ENCODE measurements around the gene SAA2.
"Not testable (repeated sequence)": the region's sequence is repeated elsewhere in the genome, so short reads cannot be mapped to it uniquely, and the experiment has no call there.

SAA2 gene

DNA sequence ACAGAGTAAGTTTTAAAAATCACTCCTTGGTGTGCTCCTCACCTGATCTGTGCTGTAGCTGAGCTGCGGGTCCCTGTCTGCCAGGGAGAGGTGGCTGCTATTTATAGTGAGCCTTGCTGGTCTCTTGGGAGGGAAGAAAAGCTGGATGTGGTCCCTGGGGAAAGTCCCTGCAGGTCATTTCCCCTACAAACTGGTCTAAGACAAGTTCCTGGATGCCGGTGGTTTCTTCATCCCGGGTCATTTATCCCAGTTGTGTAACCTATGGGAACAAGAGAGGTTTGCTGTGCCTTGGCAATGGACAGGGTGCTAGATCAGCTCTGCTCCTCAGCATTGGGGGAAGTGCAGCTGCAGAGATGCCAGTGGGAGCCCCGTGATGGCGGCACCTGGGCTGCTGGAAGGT lies at the start of gene SAA2:
Gene SAA2, minus strand, starts transcription at position 108 of the 400 bp plus-strand sequence. CDS start 657 bp downstream, outside the sequence.
- FAIRE-seq: no peak

DNA sequence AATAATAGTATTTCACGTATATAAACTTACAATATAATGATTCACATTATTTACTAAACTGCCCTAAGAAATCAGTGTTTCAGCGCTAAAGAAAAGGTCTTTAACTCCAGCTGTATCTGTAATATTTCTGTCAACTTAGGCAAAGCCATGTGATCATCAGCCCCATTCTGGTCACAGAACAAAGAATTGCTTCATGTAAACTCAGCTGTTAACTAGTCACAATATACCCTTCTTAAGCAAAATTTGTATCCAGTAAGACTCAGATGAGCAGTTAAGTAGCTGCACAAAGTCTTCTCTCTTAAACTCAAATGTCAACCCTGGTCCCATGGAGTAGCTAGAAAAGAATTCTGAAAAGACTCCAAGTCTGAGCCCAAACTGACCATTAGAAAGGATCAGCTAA lies 46.8 kb upstream of the SAA2 start:
- no peak for FAIRE-seq

DNA sequence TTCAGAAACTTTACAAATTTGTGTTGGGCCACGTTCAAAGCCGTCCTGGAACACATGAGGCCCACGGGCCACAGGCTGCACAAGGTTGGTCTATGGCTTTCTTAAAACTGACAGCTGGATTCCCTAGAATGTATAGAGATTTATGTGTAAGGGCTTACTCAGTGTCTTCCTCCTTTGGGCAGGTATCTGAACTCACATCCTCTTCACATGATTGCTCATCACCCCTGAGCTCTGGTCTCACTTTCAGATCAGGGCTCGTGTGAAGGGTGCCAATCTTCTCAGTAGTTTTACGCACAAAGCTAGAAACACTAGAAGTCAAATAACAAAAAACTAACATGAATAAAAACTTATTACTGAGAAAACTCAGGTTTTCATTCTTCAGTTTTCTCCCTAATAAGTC lies 46.4 kb upstream of the SAA2 start:
- FAIRE-seq: no peak

DNA sequence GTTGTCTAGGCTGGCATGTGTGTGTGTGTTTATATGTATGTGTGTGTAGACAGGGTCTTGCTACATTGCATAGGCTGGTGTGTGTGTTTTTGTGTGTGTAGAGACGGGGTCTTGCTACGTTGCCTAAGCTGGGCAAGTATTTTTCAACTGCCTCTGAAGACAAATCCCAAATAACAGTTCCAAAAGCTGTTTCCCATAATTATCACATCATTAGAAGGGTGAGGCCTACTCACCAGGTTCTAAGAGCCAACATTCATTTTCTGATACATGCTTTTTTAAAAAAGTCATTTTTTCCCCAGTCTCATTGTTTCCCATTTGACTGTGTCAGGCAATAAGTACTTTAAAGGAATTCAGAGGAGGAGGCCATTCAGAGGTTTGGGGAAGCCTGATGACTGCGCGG lies 40.4 kb upstream of the SAA2 start:
- FAIRE-seq: no peak

DNA sequence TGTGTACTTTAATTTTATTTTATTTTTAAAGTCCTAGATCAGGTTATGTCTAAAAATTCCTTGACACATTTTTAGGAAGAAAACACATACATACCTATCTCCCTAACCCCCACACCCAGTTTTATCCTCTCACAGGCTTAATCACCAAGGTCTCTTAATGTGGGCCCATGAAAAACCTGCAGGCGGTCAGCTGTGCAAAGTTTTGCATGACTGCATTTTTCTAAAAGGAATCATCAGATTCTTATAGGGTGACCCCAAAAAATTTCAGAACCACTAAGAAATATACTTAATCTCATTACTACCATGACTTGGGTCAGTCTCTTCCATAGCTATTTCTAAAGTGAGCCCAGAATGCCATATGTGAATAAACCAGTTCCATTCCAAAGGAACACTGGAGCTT lies 37.4 kb upstream of the SAA2 start:
- FAIRE-seq: no peak

DNA sequence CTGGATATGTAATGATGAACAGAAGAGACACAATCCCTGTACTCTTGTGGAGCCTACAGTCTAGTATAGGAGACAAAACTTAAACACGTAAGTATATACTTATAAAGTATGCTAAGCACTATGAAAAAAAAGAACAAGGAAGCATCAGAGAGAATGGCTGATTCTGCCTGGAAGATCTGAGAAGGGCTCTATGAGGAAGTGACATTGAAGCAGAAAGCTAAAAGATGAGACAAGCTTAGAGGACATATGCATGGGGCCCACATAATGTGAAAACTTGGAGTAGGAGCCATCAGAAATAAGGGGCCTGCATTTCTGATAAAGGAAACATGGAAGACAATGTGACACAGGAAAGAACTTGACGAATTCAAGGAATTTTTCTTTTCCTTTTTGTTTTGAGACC lies 34.2 kb upstream of the SAA2 start:
- no peak for FAIRE-seq

DNA sequence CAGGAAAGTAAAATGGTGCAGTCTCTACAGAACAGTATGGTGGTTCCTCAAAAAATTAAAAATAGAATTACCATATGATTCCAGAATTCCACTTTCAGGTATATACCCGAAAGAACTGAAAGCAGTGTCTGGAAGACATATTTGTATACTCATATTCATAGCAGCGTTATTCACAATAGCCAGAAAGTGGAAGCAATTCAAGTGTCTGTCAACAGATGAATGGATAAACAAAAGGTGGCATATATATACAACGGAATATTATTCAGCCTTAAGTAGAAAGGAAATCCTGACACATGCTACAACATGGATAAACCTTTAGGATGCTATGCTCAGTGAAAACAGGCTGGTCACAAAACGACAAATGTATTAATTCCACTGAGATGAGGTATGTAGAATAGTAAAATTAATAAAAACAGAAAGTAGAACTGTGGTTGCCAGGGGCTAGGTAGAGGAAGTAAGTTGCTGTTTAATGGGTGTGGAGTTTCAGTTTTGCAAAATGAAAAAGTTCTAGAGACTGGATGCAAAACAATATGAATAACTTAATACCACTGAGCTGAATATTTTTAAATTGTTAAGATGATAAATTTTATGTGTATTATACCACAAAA lies 32.1 kb upstream of the SAA2 start:
- FAIRE-seq: no peak

DNA sequence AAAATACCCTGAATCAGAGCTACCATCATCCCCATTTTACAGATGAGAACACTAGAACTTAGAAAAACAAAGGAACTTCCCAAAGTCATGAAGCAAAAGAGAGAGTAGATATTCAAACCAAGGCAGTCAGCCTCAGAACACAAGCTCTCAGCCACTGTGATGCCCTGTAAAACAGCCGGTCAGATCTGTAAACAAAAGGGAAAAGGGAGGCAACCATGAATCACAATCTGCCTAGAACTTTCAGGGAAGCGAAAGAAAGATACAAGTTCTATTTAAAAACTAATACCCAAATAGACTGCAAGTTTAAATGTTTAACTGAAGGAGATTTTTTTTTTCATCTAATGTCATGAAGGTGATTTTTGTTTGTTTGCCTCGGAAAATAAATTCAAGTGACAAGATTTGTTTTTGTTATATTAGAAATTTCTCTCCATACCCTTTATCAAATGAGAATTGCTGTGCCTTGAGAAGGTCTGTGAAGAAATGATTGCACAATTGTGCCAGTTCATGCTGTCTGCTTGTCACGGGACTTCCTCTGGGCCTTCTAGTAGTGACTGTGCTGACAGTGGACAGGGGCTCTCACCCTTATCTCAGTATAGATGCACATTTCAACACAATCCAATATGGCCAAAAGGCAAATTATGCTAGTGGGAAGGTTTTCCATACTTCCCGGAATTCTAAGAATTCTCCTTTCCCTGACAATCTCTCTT lies 29.2 kb upstream of the SAA2 start:
- FAIRE-seq: no peak

DNA sequence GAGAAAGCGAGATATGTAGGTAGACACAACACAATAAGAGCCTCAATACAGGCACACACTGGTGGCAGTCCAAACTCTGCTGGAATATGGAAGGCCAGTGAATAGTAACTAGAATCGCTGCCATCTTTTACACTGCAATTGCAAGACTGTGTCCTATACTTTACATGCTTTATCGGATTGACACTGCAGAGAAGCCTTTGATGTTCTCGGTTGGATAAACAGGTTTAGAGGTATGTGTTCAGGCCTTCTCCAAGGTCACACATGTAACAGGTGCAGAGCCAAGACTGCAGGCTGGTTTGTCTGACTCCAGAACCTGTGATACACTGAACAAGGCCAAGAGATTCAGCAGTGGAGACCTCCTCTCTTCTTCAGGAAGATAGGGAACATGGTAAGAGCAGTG lies 22.7 kb upstream of the SAA2 start:
- no peak for FAIRE-seq

DNA sequence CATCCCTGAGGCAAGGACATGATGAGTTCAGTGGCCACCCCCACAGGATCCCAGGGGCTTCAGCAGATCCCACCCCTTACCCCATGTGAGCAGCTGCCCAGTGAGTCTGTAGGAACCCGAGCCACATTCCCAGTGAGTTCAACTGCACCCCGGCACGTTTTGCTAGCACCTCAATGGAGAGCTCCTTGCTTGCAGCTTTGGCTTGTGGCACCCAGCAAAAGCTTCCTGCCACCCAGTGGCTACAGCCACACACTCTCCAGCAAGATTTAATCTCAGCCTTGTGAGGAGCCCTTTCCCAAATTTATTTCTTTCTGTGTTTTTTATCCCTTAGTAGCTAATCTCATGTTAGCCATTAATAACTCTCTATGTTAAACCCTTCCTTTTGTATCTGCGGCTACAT lies 21.6 kb upstream of the SAA2 start:
- no peak for FAIRE-seq

DNA sequence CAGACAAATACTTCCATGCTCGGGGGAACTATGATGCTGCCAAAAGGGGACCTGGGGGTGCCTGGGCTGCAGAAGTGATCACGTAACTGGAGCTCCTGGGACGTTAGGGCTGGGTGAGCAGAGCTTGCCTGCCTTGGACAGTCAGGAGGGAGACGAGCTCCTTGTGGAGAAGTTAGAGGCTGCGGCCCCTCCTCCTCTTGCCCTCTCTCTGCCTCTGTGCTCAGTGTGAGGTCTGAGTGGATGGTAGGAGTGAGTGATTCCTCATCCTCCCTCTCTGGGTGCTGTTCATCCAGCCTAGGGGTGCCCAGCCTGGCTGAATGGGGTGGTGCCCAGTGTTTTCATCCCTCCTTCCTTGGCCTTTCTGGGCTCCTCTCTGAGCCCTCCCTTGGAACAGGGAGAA lies 20.8 kb upstream of the SAA2 start:
- FAIRE-seq: not testable (repeated sequence)

DNA sequence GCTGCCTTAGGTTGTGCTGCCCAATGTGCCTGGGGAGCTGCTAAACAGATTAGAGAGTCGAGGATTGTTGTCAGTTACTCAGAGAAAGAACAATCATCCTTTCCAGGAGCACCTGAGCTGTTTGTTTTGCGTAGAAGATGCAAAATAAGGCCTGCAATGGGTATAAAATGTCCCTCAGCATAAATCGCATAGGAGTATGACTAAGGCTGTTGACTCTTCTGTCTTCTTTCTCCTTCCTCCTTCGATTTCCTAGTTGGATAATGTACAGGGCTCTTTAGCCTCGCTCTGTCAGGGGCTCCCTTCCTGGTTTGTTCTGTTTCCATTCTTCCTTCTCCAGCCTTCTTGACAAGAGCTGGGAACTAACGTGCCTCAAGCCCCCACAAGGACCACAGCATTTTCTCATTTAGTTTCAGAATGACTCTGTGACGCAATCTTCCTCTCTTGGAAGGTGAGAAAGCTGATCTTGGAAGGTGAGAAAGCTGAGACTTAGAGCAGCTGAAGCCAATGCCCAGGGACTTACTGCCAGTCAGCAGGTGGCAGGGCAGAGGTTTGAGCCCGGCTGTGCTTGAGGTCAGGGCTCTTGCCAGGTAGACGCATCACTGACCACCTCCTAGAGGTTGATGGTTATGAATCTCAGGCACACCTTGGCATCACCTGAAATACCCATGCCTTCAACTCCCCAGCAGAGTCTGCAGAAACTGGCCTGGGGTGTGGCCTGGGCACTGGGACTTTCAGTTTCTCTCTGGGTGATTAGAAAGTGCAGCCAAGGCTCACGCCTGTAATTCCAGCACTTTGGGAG lies 19.1 kb upstream of the SAA2 start:
- FAIRE-seq: not testable (repeated sequence)

DNA sequence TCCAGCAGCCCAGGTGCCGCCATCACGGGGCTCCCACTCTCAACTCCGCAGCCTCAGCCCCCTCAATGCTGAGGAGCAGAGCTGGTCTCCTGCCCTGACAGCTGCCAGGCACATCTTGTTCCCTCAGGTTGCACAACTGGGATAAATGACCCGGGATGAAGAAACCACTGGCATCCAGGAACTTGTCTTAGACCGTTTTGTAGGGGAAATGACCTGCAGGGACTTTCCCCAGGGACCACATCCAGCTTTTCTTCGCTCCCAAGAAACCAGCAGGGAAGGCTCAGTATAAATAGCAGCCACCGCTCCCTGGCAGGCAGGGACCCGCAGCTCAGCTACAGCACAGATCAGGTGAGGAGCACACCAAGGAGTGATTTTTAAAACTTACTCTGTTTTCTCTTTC lies 17.5 kb upstream of the SAA2 start, which contains the start of gene SAA1:
Gene SAA1, plus strand, starts transcription at position 316 of the 400 bp plus-strand sequence. CDS start 624 bp downstream, outside the sequence.
- FAIRE-seq: no peak

DNA sequence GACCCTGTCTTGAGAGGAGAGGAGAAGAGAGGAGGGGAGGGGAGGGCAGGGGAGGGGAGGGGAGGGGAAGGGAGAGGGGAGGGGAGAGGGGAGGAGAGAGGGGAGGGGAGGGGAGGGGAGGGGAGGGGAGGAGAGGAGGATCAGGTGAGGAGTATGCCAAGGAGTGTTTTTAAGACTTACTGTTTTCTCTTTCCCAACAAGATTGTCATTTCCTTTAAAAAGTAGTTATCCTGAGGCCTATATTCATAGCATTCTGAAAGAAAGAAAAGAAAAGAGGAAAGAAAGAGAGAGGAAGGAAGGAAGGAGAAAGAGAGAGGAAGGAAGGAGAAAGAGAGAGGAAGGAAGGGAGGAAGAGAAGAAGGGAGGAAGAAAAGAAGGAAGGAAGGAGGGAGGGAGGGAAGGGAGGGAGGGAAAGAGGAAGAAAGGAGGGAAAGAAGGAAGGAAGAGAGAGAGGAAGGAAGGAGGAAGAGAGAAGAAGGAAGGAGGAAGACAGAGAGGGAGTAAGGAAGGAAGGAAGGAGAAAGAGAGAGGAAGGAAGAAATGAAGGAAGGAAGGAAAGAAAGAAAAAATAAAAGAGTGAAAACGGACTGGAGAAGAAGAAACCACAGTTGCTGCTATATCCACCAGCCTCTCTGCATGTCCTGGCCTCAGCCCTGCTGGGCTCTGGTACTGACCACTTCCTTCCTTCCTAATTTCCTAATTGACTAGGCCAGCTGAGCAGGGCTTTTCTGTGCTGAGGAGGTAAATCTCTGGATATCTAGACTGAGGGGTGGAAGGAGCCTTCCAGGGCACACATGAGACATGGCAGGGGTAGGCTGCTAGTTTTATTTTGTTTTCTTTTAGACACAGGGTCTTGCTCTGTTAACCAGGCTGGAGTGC lies 16.4 kb upstream of the SAA2 start:
- FAIRE-seq: no peak

DNA sequence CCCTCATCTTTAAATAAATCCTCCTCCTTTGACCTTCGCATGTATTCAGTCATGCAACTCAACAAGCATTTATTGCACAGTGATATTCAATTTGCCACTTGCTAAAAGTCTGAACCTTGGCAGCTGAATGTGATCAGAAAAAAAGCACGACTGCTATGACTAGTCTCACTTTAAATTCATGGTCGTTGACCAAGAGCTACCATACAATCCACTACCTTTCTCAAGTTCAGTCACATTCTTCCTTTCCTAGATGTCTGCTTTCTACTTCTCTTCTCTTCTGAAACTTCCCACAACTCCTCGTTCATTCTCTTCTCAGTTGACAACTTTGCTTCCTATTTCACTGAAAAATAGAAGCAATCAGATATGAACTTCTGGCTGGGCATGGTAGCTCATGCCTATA lies 15.6 kb upstream of the SAA2 start:
- FAIRE-seq: no peak

DNA sequence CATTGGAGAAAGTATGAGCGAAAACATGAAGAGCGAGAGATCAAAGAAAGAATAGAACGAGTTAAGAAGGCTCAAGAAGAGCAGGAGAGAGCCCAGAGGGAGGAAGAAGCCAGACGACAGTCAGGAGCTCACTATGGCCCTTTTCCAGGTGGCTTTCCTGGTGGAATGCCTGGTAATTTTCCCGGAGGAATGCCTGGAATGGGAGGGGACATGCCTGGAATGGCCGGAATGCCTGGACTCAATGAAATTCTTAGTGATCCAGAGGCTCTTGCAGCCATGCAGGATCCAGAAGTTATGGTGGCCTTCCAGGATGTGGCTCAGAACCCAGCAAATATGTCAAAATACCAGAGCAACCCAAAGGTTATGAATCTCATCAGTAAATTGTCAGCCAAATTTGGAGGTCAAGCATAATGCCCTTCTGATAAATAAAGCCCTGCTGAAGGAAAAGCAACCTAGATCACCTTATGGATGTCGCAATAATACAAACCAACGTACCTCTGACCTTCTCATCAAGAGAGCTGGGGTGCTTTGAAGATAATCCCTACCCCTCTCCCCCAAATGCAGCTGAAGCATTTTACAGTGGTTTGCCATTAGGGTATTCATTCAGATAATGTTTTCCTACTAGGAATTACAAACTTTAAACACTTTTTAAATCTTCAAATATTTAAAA lies 14.3 kb upstream of the SAA2 start:
- FAIRE-seq: not testable (repeated sequence)

DNA sequence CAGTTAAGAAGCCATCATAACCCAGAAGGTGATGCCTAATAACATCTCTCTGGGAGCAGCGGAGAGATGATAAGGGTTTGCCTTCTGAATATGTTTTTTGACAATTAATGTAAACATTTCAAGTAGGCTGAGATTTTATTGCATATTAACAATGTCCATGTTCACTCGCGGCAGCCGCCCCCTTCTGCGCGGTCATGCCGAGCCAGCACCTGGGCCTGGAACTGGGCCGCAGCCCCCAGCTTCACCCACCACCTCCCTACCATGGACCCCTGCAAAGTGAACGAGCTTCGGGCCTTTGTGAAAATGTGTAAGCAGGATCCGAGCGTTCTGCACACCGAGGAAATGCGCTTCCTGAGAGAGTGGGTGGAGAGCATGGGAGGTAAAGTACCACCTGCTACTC lies 13.3 kb upstream of the SAA2 start:
- FAIRE-seq: no peak

DNA sequence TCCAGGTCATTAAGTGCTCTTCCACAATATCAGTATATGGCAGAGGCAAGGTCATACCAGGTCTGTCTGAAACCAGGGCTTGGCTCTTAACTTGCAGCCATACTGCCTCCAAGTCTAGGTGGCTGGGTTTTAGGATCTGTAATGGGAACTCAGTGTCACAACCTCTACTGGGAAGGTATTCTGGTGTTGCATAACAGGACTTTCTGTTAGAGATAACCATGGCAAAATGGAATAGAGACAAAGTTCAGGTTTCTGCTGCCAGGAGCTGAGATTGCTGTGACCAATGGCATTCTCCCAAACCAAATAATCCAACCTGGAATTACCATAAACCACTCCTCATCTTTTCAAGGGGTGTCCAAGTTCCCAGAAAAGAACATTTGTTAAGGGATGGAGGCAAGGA lies 10.8 kb upstream of the SAA2 start:
- no peak for FAIRE-seq

DNA sequence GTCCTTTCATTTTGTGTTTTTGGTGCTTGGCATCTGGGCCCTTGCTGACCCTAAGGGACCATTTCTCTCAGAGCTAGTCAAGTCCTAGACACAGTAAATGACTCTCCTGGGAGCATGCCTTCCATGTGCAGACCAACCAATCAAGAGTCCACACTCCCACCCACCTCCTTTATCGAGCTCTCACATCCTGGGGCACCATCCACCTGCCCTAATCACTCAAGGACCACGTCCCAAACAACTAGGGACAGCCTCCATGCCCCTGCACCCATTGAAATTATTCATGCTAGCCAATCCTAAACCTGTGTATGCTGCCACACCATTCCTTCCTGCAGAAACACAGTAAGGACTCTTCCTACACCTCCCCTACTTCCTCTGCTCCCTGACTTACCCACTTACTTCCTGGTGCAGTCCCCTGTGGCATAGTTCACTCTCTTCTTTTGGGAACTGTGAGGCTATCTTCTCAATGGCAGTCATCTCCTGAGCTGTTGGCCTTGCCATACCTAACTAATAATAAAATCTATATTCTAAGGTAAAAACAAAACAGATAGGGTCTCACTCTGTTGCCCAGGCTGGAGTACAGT lies 6.4 kb upstream of the SAA2 start:
- FAIRE-seq: no peak

DNA sequence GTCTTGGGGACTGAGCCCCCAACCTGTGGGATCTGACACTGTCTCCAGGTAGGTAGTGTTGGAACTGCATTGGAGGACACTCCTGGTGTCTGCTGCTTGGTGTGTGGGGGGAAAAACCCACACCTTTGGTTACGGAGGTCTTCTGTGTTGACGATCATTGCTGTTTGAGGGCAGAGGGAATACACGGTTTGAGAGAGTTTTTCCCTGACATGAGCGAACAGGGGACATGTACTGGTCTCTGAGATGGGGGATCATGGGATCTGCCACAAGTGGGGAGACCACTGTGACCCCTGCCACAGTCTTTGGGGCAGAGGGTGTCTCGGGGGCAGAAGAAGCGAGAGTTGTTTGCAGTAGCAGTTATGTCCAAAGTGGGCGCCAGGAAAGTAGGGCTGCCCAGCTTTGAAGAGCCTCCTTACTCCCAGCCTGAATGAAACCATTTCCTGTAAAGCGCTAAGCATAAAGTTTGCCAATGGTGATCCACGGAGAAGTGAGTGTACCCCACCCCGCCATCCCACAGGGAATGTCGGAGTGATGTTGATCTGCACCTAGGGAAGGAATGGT lies 5.4 kb upstream of the SAA2 start:
- no peak for FAIRE-seq

DNA sequence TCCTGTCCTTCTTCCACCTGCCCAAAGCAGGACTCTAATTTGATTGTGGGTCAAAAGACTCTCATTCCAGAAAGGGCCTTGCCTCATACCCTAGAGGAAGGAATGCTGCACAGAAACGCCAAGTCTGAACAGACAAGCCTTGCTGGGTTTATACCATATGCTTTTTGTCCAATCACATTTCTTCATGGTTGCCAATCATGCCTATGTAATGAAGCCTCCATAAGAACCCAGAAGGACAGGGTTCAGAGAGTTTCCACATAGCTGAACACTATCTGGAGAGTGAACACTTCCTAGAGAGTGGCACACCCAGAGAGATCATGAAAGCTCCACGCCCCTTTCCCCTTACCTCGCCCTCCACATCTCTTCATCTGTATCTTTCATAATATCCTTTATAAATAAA lies 4.8 kb upstream of the SAA2 start:
- no peak for FAIRE-seq

DNA sequence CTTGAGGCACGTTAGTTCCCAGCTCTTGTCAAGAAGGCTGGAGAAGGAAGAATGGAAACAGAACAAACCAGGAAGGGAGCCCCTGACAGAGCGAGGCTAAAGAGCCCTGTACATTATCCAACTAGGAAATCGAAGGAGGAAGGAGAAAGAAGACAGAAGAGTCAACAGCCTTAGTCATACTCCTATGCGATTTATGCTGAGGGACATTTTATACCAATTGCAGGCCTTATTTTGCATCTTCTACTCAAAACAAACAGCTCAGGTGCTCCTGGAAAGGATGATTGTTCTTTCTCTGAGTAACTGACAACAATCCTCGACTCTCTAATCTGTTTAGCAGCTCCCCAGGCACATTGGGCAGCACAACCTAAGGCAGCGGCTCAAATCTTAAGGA lies 1.3 kb downstream of the SAA2 start:
- FAIRE-seq: not testable (repeated sequence)

All from TTC549 (cell line).